Measurements from ENCODE around the gene DPF1. TPM values are rescaled to one million over a fixed set of nuclear protein-coding genes. Genes with fewer than 3 reads are reported as not detected.

Gene DPF1
- total and polyA plus RNA-seq, 4 donors, result not detected

DNA sequence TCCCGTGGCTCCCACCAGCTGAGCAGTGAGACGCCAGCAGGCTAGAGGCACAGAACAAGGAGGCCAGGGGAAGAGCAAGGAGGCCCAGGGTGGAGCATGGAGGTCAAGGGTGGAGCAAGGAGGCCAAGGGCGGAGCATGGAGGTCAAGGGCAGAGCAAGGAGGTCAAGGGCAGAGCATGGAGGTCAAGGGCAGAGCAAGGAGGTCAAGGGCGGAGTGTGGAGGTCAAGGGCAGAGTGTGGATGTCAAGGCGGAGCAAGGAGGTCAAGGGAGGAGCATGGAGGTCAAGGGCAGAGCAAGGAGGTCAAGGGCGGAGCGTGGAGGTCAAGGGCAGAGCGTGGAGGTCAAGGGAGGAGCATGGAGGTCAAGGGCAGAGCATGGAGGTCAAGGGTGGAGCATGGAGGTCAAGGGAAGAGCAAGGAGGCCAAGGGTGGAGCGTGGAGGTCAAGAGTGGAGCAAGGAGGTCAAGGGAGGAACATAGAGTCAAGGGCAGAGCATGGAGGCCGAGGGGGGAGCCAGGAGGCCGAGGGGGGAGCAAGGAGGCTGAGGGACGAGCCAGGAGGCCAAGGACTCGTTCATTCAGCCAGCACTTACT is 27.7 kb downstream of the DPF1 start:
- TF ChIP-seq, protein P1, sequence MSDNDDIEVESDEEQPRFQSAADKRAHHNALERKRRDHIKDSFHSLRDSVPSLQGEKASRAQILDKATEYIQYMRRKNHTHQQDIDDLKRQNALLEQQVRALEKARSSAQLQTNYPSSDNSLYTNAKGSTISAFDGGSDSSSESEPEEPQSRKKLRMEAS (IDR thresholded peaks at IDR 0.05), result no peak
- peak; percentile 89 for TF ChIP-seq NR2F2 (IDR thresholded peaks at IDR 0.05)
- TF ChIP-seq HNF4G (IDR thresholded peaks at IDR 0.05), result no peak
- TF ChIP-seq, protein P2, sequence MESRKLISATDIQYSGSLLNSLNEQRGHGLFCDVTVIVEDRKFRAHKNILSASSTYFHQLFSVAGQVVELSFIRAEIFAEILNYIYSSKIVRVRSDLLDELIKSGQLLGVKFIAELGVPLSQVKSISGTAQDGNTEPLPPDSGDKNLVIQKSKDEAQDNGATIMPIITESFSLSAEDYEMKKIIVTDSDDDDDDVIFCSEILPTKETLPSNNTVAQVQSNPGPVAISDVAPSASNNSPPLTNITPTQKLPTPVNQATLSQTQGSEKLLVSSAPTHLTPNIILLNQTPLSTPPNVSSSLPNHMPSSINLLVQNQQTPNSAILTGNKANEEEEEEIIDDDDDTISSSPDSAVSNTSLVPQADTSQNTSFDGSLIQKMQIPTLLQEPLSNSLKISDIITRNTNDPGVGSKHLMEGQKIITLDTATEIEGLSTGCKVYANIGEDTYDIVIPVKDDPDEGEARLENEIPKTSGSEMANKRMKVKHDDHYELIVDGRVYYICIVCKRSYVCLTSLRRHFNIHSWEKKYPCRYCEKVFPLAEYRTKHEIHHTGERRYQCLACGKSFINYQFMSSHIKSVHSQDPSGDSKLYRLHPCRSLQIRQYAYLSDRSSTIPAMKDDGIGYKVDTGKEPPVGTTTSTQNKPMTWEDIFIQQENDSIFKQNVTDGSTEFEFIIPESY (IDR thresholded peaks at IDR 0.05), result no peak
- no peak for DNase-seq (ENCODE audit: low spot score)
- Histone ChIP-seq H3K9me3 (ENCODE audit: control insufficient read depth in 4 of 4, low read length in 3 of 4) (no peaks in the 10 kb centered on the region), H3K4me1 (ENCODE audit: control insufficient read depth in 4 of 4, insufficient read depth in 4 of 4, low read length in 3 of 4) (no peaks in the 10 kb centered on the region), H3K4me3 (ENCODE audit: low read depth in 1 of 3, low read length in 3 of 3) (no peak overlapping the region), H3K9ac (ENCODE audit: low read depth in 1 of 2, low read length in 2 of 2) (no peak overlapping the region), H3K27me3 (ENCODE audit: control insufficient read depth in 4 of 4, insufficient read depth in 4 of 4, low read length in 3 of 4) (no peaks in the 10 kb centered on the region), H3K27ac (ENCODE audit: low read depth in 1 of 2, low read length in 2 of 2) (no peak overlapping the region), H3K36me3 (ENCODE audit: control insufficient read depth in 4 of 4, insufficient read depth in 3 of 4, low read depth in 1 of 4, low read length in 3 of 4) (peaks cover 0 to 14% (median 2%) of the 10 kb centered on the region in 4 donors)
- WGBS, result 96% methylated on average over 13 of the region's 13 CpGs

DNA sequence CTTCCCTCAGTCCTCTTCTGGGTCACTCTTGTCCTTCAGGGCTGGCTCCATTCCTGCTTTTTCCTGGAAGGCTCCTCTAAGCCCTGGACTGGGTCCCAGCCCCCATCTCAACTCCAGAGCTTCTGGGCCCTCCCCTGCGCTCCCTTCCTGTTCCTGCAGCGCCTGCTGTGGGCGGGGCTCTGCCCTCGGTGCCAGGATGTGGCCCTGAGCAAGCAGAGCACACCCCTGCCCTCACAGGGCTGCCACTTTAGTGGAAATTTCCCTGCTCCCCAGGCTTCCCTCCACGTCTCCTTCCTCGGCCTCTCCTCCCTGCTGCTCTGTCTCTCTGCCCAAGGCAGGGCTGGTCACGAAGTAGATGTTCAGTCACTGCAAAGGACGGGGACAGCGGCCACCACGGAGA is 28.8 kb downstream of the DPF1 start:
- Histone ChIP-seq H3K9me3 (ENCODE audit: control insufficient read depth in 4 of 4, low read length in 3 of 4) (no peaks in the 10 kb centered on the region), H3K4me1 (ENCODE audit: control insufficient read depth in 4 of 4, insufficient read depth in 4 of 4, low read length in 3 of 4) (no peaks in the 10 kb centered on the region), H3K9ac (ENCODE audit: low read depth in 1 of 2, low read length in 2 of 2) (no peak overlapping the region), H3K36me3 (ENCODE audit: control insufficient read depth in 4 of 4, insufficient read depth in 3 of 4, low read depth in 1 of 4, low read length in 3 of 4) (peaks cover 0 to 12% (median under 1%) of the 10 kb centered on the region in 4 donors), H3K27ac (ENCODE audit: low read depth in 1 of 2, low read length in 2 of 2) (no peak overlapping the region), H3K4me3 (ENCODE audit: low read depth in 1 of 3, low read length in 3 of 3) (no peak overlapping the region), H3K27me3 (ENCODE audit: control insufficient read depth in 4 of 4, insufficient read depth in 4 of 4, low read length in 3 of 4) (no peaks in the 10 kb centered on the region)
- 90% methylated on average over 10 of the region's 10 CpGs for WGBS
- TF ChIP-seq, protein P3, sequence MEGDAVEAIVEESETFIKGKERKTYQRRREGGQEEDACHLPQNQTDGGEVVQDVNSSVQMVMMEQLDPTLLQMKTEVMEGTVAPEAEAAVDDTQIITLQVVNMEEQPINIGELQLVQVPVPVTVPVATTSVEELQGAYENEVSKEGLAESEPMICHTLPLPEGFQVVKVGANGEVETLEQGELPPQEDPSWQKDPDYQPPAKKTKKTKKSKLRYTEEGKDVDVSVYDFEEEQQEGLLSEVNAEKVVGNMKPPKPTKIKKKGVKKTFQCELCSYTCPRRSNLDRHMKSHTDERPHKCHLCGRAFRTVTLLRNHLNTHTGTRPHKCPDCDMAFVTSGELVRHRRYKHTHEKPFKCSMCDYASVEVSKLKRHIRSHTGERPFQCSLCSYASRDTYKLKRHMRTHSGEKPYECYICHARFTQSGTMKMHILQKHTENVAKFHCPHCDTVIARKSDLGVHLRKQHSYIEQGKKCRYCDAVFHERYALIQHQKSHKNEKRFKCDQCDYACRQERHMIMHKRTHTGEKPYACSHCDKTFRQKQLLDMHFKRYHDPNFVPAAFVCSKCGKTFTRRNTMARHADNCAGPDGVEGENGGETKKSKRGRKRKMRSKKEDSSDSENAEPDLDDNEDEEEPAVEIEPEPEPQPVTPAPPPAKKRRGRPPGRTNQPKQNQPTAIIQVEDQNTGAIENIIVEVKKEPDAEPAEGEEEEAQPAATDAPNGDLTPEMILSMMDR (IDR thresholded peaks at IDR 0.05; ENCODE audit: low read depth, low read length, missing input control), result no peak
- TF ChIP-seq GABPA (IDR thresholded peaks at IDR 0.05 in 1 of 2, conservative IDR thresholded peaks at IDR 0.05 in 1 of 2), result no peak
- TF ChIP-seq TAF1 (conservative IDR thresholded peaks at IDR 0.05), result no peak
- TF ChIP-seq RAD21 (IDR thresholded peaks at IDR 0.05), result no peak
- no peak for TF ChIP-seq SP1 (IDR thresholded peaks at IDR 0.05)
- TF ChIP-seq, protein P1 (IDR thresholded peaks at IDR 0.05), result no peak
- no peak for TF ChIP-seq EGR1 (IDR thresholded peaks at IDR 0.05; ENCODE audit: low read depth in 2 of 2)
- TF ChIP-seq HNF4A (conservative IDR thresholded peaks at IDR 0.05), result no peak
- TF ChIP-seq HNF4G (IDR thresholded peaks at IDR 0.05), result no peak
- TF ChIP-seq YY1 (IDR thresholded peaks at IDR 0.05), result no peak
- TF ChIP-seq, protein P4, sequence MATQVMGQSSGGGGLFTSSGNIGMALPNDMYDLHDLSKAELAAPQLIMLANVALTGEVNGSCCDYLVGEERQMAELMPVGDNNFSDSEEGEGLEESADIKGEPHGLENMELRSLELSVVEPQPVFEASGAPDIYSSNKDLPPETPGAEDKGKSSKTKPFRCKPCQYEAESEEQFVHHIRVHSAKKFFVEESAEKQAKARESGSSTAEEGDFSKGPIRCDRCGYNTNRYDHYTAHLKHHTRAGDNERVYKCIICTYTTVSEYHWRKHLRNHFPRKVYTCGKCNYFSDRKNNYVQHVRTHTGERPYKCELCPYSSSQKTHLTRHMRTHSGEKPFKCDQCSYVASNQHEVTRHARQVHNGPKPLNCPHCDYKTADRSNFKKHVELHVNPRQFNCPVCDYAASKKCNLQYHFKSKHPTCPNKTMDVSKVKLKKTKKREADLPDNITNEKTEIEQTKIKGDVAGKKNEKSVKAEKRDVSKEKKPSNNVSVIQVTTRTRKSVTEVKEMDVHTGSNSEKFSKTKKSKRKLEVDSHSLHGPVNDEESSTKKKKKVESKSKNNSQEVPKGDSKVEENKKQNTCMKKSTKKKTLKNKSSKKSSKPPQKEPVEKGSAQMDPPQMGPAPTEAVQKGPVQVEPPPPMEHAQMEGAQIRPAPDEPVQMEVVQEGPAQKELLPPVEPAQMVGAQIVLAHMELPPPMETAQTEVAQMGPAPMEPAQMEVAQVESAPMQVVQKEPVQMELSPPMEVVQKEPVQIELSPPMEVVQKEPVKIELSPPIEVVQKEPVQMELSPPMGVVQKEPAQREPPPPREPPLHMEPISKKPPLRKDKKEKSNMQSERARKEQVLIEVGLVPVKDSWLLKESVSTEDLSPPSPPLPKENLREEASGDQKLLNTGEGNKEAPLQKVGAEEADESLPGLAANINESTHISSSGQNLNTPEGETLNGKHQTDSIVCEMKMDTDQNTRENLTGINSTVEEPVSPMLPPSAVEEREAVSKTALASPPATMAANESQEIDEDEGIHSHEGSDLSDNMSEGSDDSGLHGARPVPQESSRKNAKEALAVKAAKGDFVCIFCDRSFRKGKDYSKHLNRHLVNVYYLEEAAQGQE (IDR thresholded peaks at IDR 0.05), result no peak
- TF ChIP-seq, protein P5, sequence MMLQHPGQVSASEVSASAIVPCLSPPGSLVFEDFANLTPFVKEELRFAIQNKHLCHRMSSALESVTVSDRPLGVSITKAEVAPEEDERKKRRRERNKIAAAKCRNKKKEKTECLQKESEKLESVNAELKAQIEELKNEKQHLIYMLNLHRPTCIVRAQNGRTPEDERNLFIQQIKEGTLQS (IDR thresholded peaks at IDR 0.05), result no peak
- no peak for DNase-seq (ENCODE audit: low spot score)

Data from liver (tissue), 9 donors.